Bronchial epithelial cell (primary cell): ENCODE results near the gene POR. TPM values are rescaled to one million over a fixed set of nuclear protein-coding genes. Genes with fewer than 3 reads are reported as not detected.

ENCODE experiments used
- DNase-seq: peaks from one replicate; pipeline ENCODE4 v3.0.0-alpha.2; 2010; ENCODE audit warnings: low read depth
- FAIRE-seq: peaks from 2 replicates; lab custom pipeline; 2011; peaks lifted over from hg19 to GRCh38; lab: Jason Lieb, UNC
- H3K27me3 ChIP-seq: 2 replicates; pipeline ENCODE4 v1.5.1; 2011; ENCODE audit warnings: low read length; ENCODE audit not compliant: control insufficient read depth, insufficient read depth
- H3K36me3 ChIP-seq: 2 replicates; pipeline ENCODE4 v1.5.1; 2011; ENCODE audit warnings: low read length; ENCODE audit not compliant: control insufficient read depth, insufficient read depth
- H3K4me3 ChIP-seq: 2 replicates; pipeline ENCODE4 v1.5.1; 2011; ENCODE audit warnings: mild to moderate bottlenecking, low read depth, low read length, control low read depth
- CTCF ChIP-seq: IDR thresholded peaks from 2 replicates; pipeline ENCODE4 v1.5.1; 2011; ENCODE audit warnings: mild to moderate bottlenecking, moderate library complexity, low read length, control low read depth, inconsistent platforms; ENCODE audit not compliant: insufficient read depth, severe bottlenecking
- total RNA-seq: library from RNA; depleted of rRNA; stranded (reverse); fragments of >200 nt; gene quantifications from 2 replicates; pipeline ENCODE4 v1.2.1, GENCODE V29; 2014

POR gene
- total RNA-seq, 1 donor from 2014 or later = 75.0 TPM

- Histone ChIP-seq H3K36me3 (peaks cover 11% of the 10 kb centered on the region), H3K4me3 (no peak overlapping the region), H3K27me3 (no peaks in the 10 kb centered on the region)
- no peak for FAIRE-seq
- TF ChIP-seq CTCF = no peak
- no peak for DNase-seq
These were observed 35.2 kb downstream of the POR start for GRCh38 chr7:75950111-75950681.

GRCh38 chr7:75951506-75951905, 36.6 kb downstream of the POR start:
- no peak overlapping the region for H3K4me3 ChIP-seq
- TF ChIP-seq CTCF = no peak
- DNase-seq = peak; percentile 88
- peaks cover 19% of the 10 kb centered on the region for H3K36me3 ChIP-seq
- no peaks in the 10 kb centered on the region for H3K27me3 ChIP-seq
- FAIRE-seq = peak; percentile 60

GRCh38 chr7:75953431-75953830, 38.5 kb downstream of the POR start:
- no peak for DNase-seq
- Histone ChIP-seq H3K36me3 (peaks cover 19% of the 10 kb centered on the region), H3K27me3 (no peaks in the 10 kb centered on the region), H3K4me3 (no peak overlapping the region)
- FAIRE-seq = no peak
- TF ChIP-seq CTCF = no peak

- Histone ChIP-seq H3K27me3 (no peaks in the 10 kb centered on the region), H3K4me3 (no peak overlapping the region), H3K36me3 (peaks cover 19% of the 10 kb centered on the region)
- DNase-seq (no peak), FAIRE-seq (no peak)
- TF ChIP-seq CTCF = no peak
These were observed 39.0 kb downstream of the POR start for GRCh38 chr7:75953931-75954330.

GRCh38 chr7:75955331-75955955, 40.5 kb downstream of the POR start:
- Histone ChIP-seq H3K4me3 (no peak overlapping the region), H3K36me3 (peaks cover 19% of the 10 kb centered on the region), H3K27me3 (no peaks in the 10 kb centered on the region)
- FAIRE-seq (no peak), DNase-seq (no peak)
- no peak for TF ChIP-seq CTCF
